CD4-positive, alpha-beta T cell treated with Interleukin-17A for 1 hour (primary cell): Measurements from ENCODE around the gene CAMLG.

ENCODE experiments used
- DNase-seq: peaks from one replicate; pipeline ENCODE4 v3.0.0-alpha.2; 2020

CAMLG gene

GRCh38 chr5:134784241-134784920, 46.0 kb downstream of the CAMLG start:
- DNase-seq: peak; percentile 34

- no peak for DNase-seq
These were observed 46.7 kb downstream of the CAMLG start for GRCh38 chr5:134784946-134785620.

- DNase-seq: no peak
These were observed 49.3 kb downstream of the CAMLG start for GRCh38 chr5:134787692-134788091.

- DNase-seq: no peak
These were observed 53.2 kb downstream of the CAMLG start for GRCh38 chr5:134791580-134791979.

DNA sequence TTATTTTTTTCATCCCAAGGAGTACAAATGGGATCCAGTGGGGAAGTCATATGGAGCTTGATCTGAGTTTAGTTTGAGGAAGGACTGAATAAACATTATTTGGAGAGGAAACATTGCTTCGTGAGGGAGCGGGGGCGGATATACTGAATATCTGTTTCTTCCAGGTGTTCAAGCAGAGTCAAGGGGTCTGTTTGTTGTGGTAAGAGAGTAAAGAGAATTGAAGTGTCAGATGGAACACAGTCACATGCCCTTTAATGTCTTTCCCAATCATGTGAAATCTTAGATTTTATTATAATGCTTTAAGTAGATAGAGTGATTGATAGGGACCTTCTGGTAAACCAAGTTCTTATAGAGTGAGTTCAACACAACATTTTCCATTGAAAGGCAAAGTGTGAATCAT, 53.9 kb downstream of the CAMLG start:
- no peak for DNase-seq

GRCh38 chr5:134793111-134793510, 54.8 kb downstream of the CAMLG start:
- no peak for DNase-seq

DNA sequence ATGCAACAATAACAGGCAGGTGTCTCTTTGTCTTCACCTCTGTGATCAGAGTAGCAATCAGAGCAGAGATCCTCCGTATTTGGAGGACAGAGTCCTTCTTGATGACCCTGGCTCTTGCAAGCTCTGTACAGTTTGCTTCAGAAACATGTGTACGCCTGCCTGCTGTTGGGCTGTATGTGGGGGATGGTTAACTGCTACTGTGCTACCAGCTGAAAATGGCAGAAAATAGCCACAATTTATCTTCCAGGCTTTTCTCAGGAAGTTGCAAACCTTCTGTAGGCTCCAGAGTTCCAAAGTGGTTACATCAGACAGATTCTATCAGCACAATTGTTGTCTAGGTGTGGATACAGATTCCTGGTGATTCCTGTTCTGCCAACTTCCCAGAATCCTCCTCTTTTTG, 55.7 kb downstream of the CAMLG start:
- DNase-seq: no peak

GRCh38 chr5:134794819-134795218, 56.5 kb downstream of the CAMLG start:
- no peak for DNase-seq

DNA sequence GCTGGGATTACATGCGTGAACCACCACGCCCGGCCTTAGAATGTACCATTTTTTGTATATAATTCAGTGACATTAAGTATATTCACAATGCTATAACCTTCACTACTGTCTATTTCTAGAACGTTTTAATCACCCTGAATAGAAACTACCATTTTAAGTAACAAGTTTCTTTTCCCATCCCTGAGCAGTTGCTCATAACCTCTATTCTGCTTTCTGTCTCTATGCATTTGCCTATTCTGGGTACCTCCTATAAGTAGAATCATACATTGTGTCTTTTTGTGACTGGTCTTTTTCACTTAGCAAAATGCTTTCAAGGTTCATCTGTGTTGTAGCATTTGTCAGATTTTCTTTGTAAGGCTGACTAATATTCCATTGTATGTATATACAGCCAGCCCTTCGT, 60.1 kb downstream of the CAMLG start:
- DNase-seq: no peak
